ENCODE results near the gene FAM13A. TPM values are rescaled to one million over a fixed set of nuclear protein-coding genes. Genes with fewer than 3 reads are reported as not detected.

FAM13A gene
- total and polyA plus RNA-seq, 9 of the 15 experiments (the other 6 are each of a cell fraction or from before 2014, with no cell fraction given): 11.3 to 23.3 (median 14.7) TPM

- intact Hi-C loops (cut with micrococcal nuclease) (no loop called here), in situ Hi-C loops (cut with MboI) (no loop called here)
- Histone ChIP-seq H3K27me3 (ENCODE audit: control insufficient read depth in 2 of 2, insufficient read depth in 2 of 2, low read length in 2 of 2) (no peaks in the 10 kb centered on the region), H3K4me1 (replicated peaks in 1 of 2; ENCODE audit: control insufficient read depth in 2 of 2, insufficient read depth in 2 of 2, low read length in 2 of 2) (no peaks in the 10 kb centered on the region), H3K9me1 (ENCODE audit: control insufficient read depth, insufficient read depth, low read length) (no peaks in the 10 kb centered on the region), H4K20me1 (replicated peaks; ENCODE audit: control insufficient read depth, insufficient read depth, low read length) (no peaks in the 10 kb centered on the region), H3K36me3 (ENCODE audit: control insufficient read depth, insufficient read depth, low read length) (no peaks in the 10 kb centered on the region), H3K4me3 (no peak overlapping the region), H3K9me3 (replicated peaks; ENCODE audit: control insufficient read depth, insufficient read depth, low read depth, low read length) (no peaks in the 10 kb centered on the region), H3K9ac (ENCODE audit: insufficient read depth in 1 of 2, low read depth in 2 of 2, low read length in 2 of 2) (no peak overlapping the region), H2AFZ (ENCODE audit: low read depth, low read length) (no peak overlapping the region), H3K27ac (ENCODE audit: extremely low read depth, low read depth, low read length) (no peak overlapping the region), H3K4me2 (ENCODE audit: insufficient read depth, low read length) (no peak overlapping the region), H3K79me2 (ENCODE audit: control insufficient read depth, insufficient read depth, low read length) (no peaks in the 10 kb centered on the region)
- no TSS peak for BruUV-seq (replicated peaks)
- FAIRE-seq (no peak), ATAC-seq (no peak), DNase-seq (ENCODE audit: extremely low read depth in 1 of 4, low spot score in 3 of 4) (no peak)
- POLR2A ChIA-PET: no interaction called here
- TF ChIP-seq ZNF518B (CRISPR knock-in tag; IDR thresholded peaks at IDR 0.05) (no peak), THAP7 (CRISPR knock-in tag; IDR thresholded peaks at IDR 0.05) (no peak), CHD2 (IDR thresholded peaks at IDR 0.05; ENCODE audit: low read depth, low read length) (no peak), PRDM10 (IDR thresholded peaks at IDR 0.05; ENCODE audit: partially characterized antibody) (no peak), EHMT2 (IDR thresholded peaks at IDR 0.05) (no peak), SIX5 (IDR thresholded peaks at IDR 0.05; ENCODE audit: borderline replicate concordance in 1 of 2, insufficient read depth in 1 of 2, low read depth in 1 of 2, low read length in 2 of 2) (no peak), ZNF398 (CRISPR knock-in tag; IDR thresholded peaks at IDR 0.05) (no peak), MEF2A (IDR thresholded peaks at IDR 0.05; ENCODE audit: control insufficient read depth, low read depth, low read length) (no peak), ZNF146 (CRISPR knock-in tag; IDR thresholded peaks at IDR 0.05; ENCODE audit: unreplicated experiment) (no peak), SRSF7 (optimal IDR thresholded peaks at IDR 0.05; ENCODE audit: low read depth, low read length) (no peak), CREB3 (tag; conservative IDR thresholded peaks at IDR 0.05; ENCODE audit: low read depth) (no peak)
- CTCF ChIA-PET (ENCODE audit: low intra/inter-chr PET ratio): no interaction called here
Observed at GRCh38 chr4:88976775-88977035, 80.3 kb downstream of the FAM13A start.

Data from K562 (cell line).